Effector CD8-positive, alpha-beta T cell (primary cell): Measurements from ENCODE around the gene MTUS2.

Source experiments
- DNase-seq: peaks from one replicate; lab custom pipeline; 2025; lab: John Stamatoyannopoulos, UW

MTUS2 gene

DNA sequence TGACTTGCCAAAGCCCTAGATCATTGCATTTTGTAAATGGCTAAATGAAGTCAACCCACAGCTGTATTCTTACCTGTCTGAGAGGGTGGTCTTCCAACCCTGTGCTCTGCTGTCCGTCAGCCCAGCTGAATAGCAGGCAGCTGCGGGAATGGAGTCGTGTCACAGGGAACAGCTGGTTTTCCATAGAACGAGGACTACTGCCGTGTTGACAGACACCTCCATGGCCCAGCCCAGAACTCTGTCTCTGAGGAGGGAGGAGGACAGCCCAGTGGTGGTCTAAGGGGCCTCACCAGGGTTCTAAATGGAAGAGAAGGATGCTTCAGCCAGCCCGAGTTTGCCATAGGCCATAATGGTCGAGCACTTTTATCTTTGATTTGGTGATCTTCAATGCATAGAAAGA, 664.7 kb downstream of the MTUS2 start:
- no peak for DNase-seq

DNA sequence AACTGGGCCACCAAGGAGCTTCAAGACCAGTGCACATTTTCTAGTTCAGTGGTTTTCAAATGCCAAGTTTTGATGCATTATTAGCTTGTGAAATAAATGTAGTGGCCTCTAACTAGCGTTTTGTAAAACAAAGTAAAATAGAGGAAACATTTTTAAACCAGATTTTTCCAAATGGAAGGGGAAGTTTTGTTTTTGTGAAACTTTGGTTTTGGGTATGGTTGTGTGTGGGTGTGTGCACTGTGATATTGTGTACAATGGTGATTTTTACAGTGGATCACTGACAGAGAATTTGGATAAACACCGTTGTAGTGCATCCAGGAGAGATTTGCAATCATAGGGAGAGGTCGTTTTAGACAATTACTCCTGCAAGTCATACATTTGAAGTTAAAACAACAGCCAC, 666.4 kb downstream of the MTUS2 start:
- DNase-seq = no peak

DNA sequence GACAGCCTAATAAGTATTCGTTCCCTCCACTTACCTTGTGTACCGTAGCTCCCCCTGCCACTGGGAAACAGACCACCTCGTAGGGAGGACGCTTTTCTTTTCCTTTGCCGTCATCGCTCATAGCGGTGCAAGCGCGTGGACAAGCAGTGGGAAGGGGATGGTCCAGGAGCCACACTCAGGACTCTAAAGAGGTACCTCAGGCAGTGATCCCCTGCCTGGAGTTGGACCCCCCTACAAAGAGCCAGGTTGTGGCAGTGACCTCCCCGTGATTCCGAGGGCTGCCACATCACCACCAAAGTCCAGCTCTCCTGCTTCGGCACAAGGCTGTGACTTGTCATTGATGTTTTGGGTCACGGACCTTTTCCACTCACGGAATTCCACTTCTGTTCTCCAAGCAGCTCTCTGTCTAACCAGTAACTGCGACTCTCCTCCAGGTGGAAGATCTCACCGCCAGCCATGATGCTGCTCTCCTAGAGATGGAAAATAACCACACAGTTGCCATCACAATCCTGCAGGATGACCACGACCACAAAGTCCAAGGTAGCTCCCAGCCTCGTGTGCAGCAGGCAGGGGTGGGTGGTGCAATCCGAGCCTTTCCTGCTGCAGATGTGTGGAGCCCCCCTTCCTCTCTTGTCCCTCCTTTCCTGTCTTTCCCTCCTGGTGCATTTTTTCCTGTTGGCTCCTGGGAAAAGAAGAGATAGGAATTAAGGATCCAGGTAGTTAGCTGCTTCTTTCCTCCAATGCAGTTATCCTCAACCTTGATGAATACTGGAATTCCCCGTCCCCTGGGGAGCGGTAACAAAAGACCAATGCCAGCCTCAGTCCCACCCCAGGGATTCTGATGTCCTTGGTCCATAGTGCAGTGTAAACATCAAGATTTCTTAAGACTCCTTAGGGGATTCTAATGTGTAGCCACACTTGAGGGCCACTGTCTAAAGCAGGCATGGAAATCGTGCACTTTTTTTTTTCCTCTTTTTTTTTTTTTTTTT, 667.6 kb downstream of the MTUS2 start:
- DNase-seq = no peak

DNA sequence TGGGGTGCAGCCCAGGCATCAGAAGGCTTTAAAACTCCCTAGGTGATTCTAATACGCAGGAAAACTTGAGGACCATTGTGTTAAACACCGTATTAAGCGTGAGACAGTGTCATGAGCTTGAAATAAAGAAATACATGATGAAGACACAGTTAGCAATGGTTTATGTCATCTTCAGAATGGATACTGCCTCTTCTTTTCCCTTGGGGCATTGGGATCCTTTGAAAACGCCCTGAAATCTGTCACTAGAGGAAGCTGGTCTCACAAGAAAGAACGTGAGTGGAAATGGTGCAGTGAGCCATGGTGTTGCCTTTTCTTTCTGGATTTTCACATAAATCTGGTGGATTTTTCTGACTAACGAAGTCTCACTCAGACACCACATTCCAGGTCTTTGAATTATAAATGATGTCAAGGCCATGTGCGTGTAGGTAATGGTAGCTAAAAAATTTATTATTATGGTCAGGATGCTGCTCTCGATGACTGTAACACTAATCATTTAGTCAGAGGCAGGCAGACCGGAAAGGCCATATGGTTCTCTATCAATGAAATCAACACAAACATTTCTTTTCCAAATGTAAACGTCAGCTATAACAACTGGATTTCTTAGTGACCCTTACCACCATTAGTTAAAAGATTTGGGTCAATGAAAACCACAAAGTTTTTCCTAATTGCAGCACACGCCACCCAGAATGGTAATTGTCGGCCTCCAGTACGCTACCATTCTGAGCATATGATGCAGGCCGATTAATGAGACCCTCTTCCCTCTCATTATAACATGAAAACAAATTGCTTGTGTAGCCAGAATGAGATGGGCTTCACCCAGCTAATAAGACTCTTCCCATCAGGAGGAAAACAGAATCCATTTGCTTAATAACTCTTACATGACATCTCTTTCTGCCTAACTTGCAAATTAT, 669.8 kb downstream of the MTUS2 start:
- DNase-seq = no peak

- DNase-seq = no peak
These were observed 670.4 kb downstream of the MTUS2 start for GRCh38 chr13:29490561-29490885.

GRCh38 chr13:29491248-29491647, 671.1 kb downstream of the MTUS2 start:
- no peak for DNase-seq

DNA sequence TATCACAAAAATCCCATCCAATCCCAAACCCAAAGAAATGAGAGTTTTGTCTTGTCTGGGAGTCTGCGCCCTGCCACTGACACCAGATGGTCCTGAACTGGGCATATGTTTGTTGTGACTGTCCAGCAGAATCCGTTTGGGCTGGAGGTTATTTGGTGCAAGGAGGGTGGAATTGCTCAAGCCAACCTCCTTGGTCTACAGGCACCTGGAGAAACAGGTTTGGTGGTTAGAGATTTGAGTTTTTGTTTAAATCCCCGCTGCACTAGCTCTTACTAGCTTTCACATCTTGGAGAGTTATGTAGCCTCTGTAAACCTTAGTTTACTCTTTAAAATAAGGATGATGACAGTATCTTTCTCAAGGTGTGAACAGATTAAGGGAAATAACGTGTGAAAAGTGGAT, 673.7 kb downstream of the MTUS2 start:
- DNase-seq = no peak

DNA sequence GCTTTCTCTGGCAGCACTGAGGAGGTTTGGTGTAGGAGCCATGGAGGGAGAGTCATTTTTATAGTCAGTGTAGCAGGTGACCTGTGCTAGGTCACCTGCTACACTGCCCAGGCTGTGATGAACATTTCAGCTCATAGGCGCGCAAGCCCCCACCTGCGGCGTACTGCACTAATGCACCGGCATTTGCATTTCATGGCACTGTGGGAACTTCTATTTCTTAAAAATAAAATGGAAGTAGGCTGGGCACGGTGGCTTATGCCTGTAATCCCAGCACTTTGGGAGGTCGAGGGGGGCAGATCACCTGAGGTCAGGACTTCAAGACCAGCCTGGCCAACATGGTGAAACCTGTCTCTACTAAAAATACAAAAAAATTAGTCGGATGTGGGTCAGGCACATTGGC, 674.4 kb downstream of the MTUS2 start:
- no peak for DNase-seq

- DNase-seq = no peak
These were observed 676.1 kb downstream of the MTUS2 start for GRCh38 chr13:29496241-29496712.

- DNase-seq = no peak
These were observed 677.1 kb downstream of the MTUS2 start for GRCh38 chr13:29497137-29497654.

- no peak for DNase-seq
These were observed 678.4 kb downstream of the MTUS2 start for GRCh38 chr13:29498426-29499040.

GRCh38 chr13:29499506-29500165, 679.5 kb downstream of the MTUS2 start:
- no peak for DNase-seq

DNA sequence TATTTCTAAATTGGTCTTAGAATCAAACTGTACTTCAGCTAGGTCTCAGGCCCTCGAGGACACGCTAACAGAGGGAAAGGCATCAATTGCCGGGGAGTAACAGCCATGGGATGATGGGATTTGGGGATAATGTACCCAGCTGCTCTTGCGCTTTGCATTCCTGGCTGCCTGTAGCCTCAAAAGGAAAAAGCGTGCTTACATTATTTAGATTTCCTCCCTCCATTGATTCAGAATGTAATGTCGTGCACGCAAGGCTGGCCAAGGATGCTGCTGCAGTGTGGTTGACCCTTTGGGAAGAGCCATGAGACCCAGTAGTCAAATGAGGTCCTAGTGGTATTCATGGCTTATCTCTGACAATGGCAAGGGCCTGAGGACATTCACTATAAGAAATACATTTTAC, 680.2 kb downstream of the MTUS2 start:
- no peak for DNase-seq

DNA sequence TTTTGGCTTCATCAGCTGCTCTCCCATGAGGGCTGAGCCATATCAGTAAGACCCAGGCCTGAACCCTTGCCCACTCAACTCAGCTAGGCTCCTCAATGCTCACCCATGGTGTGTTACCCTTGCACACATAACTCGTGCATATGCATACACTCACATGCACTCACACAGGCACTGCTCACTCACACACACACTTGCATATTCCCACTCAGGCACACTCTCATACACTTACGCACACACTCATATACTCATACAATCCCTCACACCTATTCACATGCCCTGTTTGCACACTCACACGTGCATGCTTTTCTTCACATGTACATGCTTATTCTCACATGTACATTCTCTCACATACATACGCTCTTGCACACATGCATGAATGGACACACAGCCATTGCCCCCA, 681.5 kb downstream of the MTUS2 start:
- no peak for DNase-seq

DNA sequence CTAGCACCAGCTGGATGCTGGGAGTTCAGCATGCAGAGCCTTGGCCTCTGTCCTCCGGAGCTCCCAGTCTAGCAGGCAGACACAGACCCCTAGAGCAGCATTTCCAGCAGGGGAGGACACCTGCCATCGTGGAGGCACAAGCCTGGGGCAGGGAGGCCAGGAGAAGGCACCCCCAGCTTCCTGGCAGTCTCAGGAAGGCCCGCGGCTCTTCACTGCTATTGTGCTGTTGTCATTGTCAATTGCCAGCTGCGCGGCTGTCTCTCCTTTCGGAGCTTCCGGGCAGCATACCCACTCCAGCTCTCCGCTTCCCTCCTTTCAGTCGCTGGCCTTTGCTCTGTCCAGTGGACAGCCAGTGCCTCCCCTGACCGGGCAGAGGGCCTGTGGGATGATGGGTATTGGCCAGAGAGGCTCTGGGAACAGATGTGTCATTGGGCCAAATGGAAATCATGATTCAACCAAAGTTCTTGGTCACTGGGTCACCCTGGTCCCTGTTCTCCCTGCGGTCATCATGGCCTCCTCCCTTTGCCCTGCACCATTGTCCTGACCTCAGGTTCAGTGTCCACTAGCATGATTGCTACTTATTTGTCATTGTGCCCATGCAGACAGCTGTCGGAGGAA, 682.4 kb downstream of the MTUS2 start:
- DNase-seq = no peak

DNA sequence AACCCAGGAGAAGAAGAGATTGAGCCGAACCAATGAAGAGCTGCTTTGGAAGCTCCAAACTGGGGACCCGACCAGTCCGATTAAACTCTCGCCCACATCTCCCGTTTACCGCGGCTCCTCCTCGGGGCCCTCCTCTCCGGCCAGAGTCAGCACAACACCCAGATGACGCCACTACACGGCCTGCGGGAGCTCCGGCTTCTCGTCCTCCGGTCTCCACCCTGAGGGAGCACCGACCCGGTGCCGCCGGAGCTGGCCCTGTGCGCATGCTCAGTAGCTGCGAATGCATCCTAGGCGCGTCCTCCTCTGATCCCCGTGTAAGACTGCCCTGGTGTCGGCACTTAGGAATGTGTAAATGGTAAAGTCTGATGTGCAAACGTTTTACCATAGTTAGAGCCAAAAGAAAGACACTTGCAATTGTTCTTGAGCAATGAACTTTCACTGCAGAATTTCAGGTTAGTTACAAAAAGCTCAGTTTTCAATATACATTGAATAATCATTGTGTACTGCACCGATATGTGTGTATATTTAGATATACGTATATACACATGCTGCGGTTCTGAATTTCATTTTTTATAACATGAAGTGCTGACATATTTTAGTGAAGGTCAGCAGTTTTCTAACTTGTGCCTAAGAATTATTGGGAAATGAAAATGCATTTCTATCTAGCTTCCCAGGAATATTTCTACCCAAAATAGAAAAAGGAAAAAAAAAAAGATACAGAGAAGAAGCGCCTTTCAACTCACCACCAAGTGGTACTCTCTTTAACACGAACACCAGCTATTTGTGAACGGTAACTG, 683.1 kb downstream of the MTUS2 start:
- no peak for DNase-seq

DNA sequence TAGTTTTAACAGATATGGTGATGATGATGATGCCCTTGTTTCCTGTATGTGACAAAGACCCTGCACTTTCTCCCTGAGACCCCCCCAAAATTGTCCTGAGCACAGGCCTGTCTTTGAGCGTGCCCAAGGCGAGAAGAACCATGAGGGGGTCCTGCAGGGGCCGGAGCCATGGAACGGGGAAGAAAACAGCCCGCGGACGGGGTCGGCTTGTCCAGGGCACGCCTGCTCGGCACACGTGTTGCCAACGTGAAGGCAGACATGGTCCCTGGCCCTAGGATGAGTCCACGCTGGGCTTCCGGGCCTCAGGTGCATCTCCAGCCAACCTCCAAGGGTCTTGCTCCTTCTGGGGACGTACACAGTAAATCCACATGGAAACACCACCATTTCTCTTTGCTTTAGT, 684.6 kb downstream of the MTUS2 start:
- no peak for DNase-seq

DNA sequence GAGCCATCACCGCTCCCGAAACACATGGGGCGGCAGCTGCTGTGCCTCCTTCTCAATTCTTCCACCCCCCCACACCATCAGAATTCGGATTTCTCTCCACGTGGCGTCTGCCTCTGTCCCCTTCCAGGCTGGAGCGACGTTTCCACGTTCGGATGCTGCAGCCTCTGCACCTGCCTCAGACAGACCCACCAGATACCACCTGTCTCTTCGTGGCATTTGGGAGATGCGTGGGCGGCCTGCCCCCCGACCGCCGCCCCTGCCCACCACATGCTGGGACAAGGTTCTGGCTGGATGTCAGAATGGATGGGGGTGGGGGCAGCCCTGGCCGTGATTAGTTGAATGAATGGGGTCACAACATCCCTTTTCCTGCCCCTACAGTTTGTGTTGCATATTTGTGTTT, 685.4 kb downstream of the MTUS2 start:
- no peak for DNase-seq

DNA sequence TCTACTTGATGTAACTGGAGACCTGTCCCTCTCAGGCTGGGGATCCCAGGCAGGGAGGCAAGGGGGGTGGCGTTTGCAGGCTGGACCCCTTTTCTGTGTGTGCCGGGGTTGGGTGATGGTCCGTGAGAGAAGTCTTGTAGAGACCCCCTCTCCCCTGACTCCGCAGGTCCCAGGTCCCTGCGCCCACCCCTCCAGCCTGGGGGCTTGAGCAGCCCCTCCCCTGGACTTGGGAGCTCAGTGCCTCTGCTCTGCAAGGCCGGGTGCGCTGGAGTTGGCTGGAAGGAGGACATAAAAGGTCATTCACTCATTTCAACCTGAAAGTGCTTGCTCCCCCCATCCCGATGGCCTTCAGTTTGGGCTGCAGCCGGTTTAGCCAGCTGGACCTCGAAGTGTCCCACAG, 685.8 kb downstream of the MTUS2 start:
- DNase-seq = no peak

GRCh38 chr13:29507356-29507755, 687.2 kb downstream of the MTUS2 start:
- DNase-seq = no peak
